ENCODE measurements around the gene VPREB1. TPM values are rescaled to one million over a fixed set of nuclear protein-coding genes. Genes with fewer than 3 reads are reported as not detected.

Gene VPREB1
- total and polyA plus RNA-seq, 3 experiments from 2014 or later: not detected

DNA sequence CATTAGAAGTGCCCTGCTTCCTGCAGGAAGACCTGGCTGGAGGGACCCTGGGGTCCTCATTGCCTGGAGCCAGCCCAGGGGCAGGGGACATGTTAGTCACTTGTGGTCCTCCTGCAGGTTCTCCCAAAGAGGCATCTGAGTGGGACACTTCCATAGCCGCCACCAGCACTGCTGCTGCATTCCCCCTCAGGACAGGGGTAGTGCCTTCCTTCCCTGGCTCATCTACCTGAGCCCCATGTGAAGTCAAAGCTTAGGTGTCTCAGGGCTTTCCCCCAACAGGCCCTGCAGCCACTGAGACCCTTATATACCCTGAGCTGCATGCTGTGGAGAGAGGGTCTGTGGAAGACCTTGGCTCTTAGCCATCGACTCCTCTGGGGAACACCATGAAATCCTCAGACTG, 45.0 kb upstream of the VPREB1 start:
- ChIA-PET POLR2A (interaction anchor here (0.6 kb wide), 1 partner anchor 383 kb away, joined by 5 read pairs; no protein-coding TSS in a partner anchor), CTCF (interaction anchor here (1.0 kb wide), 1 partner anchor 20 kb away, joined by 3 read pairs; no protein-coding TSS in a partner anchor)
- Mint-ChIP-seq H3K4me3 (no peak overlapping the region), H3K4me1 (no peaks in the 10 kb centered on the region), H3K27ac (no peak overlapping the region), H3K27me3 (peaks cover 14 to 38% of the 10 kb centered on the region in 2 donors), H3K36me3 (no peaks in the 10 kb centered on the region), H3K9me3 (no peaks in the 10 kb centered on the region)
- Histone ChIP-seq H3K9me3 (ENCODE audit: low read length) (no peaks in the 10 kb centered on the region), H3K27me3 (ENCODE audit: insufficient read depth, low read length, poor library complexity, severe bottlenecking) (no peaks in the 10 kb centered on the region), H3K4me1 (ENCODE audit: insufficient read depth, low read length) (no peaks in the 10 kb centered on the region), H3K27ac (ENCODE audit: low read depth, low read length) (no peak overlapping the region), H3K4me3 (ENCODE audit: low read length) (no peak overlapping the region), H3K36me3 (ENCODE audit: insufficient read depth, low read length) (no peaks in the 10 kb centered on the region)
- DNase-seq: no peak

DNA sequence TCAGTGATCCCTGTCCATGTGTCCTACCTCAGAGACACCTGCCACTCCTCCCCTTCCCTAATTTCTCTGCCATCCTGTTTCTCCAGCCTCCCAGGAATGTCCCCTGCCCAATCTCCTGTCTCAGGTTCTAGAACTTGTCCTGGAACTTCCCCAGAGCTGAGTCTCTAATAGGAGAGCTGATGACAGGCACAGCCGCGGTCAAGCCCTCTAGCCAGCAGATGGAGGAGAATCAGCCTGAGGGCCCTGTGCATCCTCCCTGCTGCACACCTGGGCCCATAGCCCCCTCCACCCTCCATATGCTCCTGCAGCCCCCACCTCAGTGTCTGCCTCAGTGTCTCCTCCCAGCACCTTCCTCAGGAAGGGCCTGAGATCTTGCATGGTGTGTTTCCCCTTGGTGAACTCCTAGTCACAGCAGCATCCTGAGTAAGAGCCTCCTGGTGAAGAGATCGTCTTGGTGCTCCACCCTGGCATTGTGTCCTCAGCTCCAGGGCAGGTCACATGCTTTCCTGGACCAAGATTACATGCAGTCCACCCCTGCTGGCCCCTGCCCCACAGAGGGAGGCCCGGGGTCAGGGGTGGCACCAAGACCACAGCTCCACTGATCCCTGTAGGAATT, 43.9 kb upstream of the VPREB1 start:
- H3K4me1 ChIP-seq (ENCODE audit: insufficient read depth, low read length): no peaks in the 10 kb centered on the region
- DNase-seq: no peak
- no peaks in the 10 kb centered on the region for H3K36me3 ChIP-seq (ENCODE audit: insufficient read depth, low read length)

DNA sequence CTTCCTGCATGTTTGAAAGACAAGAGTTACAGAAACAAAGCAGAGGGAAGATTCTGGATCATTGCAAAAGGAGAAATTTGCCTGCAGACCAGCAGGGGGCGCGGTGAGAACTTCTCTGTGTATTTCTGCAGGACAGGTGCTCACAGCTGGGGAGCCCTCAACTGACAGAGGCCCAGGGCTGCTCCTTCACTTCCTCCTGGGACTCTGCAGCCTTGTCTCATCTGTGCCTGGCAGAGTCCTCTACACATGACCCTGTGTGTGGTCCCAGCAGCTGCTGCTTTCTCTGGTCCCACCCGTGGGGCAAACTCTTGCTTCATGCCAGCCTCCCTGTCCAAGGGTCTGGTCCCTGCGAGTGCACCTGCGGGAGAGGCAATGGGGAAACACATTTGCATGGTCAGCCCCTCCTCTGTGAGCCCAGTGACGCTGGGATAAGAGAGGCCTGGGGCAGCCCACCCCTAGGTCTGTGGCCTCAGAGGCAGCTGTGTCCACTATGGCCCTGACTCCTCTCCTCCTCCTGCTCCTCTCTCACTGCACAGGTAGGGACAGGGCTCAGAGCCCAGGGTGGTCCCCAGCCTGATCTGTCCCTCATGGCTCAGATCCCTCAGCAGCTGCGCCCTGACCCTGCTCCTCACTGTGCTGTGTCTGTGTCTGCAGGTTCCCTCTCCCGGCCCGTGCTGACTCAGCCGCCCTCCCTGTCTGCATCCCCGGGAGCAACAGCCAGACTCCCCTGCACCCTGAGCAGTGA, 43.2 kb upstream of the VPREB1 start:
- Mint-ChIP-seq H3K36me3 (no peaks in the 10 kb centered on the region), H3K27ac (no peak overlapping the region), H3K4me3 (no peak overlapping the region), H3K27me3 (peaks cover 11 to 38% of the 10 kb centered on the region in 2 donors), H3K9me3 (no peaks in the 10 kb centered on the region), H3K4me1 (no peaks in the 10 kb centered on the region)
- CTCF ChIA-PET: interaction anchor here (0.7 to 1.3 kb wide), 4 partner anchors 15 to 36 kb away, joined by 3 to 8 read pairs (median 4); no protein-coding TSS in a partner anchor
- no peaks in the 10 kb centered on the region for H3K4me1 ChIP-seq (ENCODE audit: insufficient read depth, low read length)
- H3K36me3 ChIP-seq (ENCODE audit: insufficient read depth, low read length): no peaks in the 10 kb centered on the region
- no peaks in the 10 kb centered on the region for H3K9me3 ChIP-seq (ENCODE audit: low read length)
- POLR2A ChIA-PET: no interaction called here
- H3K27ac ChIP-seq (ENCODE audit: low read depth, low read length): no peak overlapping the region
- DNase-seq: peak; percentile 18 to 58 (median 23)
- H3K4me3 ChIP-seq (ENCODE audit: low read length): no peak overlapping the region
- H3K27me3 ChIP-seq (ENCODE audit: insufficient read depth, low read length, poor library complexity, severe bottlenecking): no peaks in the 10 kb centered on the region

More for the DNA sequence above, 43.9 kb upstream of the VPREB1 start:
- no peak overlapping the region for H3K4me3 ChIP-seq (ENCODE audit: low read length)
- Mint-ChIP-seq H3K4me1 (no peaks in the 10 kb centered on the region), H3K9me3 (no peaks in the 10 kb centered on the region), H3K27ac (no peak overlapping the region), H3K4me3 (no peak overlapping the region), H3K27me3 (peaks cover 14 to 38% of the 10 kb centered on the region in 2 donors), H3K36me3 (no peaks in the 10 kb centered on the region)
- ChIA-PET CTCF (interaction anchor here (0.7 to 1.3 kb wide), 6 partner anchors 9 to 37 kb away, joined by 3 to 8 read pairs (median 3); no protein-coding TSS in a partner anchor), POLR2A (no interaction called here)
- H3K9me3 ChIP-seq (ENCODE audit: low read length): no peaks in the 10 kb centered on the region
- H3K27me3 ChIP-seq (ENCODE audit: insufficient read depth, low read length, poor library complexity, severe bottlenecking): no peaks in the 10 kb centered on the region
- no peak overlapping the region for H3K27ac ChIP-seq (ENCODE audit: low read depth, low read length)

DNA sequence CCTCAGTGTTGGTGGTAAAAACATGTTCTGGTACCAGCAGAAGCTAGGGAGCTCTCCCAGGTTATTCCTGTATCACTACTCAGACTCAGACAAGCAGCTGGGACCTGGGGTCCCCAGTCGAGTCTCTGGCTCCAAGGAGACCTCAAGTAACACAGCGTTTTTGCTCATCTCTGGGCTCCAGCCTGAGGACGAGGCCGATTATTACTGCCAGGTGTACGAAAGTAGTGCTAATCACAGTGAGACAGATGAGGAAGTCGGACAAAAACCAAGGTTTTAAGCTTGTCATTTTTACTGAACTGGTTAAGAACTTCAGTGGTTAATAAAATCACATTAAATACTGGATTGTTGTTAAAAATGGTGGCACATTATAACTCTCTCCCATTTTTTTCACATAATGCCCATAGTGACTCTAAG, 42.6 kb upstream of the VPREB1 start:
- no peak overlapping the region for H3K27ac Mint-ChIP-seq
- DNase-seq: no peak
- H3K9me3 Mint-ChIP-seq: no peaks in the 10 kb centered on the region
- no peaks in the 10 kb centered on the region for H3K4me1 ChIP-seq (ENCODE audit: insufficient read depth, low read length)
- no peaks in the 10 kb centered on the region for H3K36me3 ChIP-seq (ENCODE audit: insufficient read depth, low read length)
- H3K27me3 ChIP-seq (ENCODE audit: insufficient read depth, low read length, poor library complexity, severe bottlenecking): no peaks in the 10 kb centered on the region
- H3K4me3 Mint-ChIP-seq: no peak overlapping the region
- H3K27ac ChIP-seq (ENCODE audit: low read depth, low read length): no peak overlapping the region
- H3K27me3 Mint-ChIP-seq: peaks cover 11 to 38% of the 10 kb centered on the region in 2 donors
- no peaks in the 10 kb centered on the region for H3K4me1 Mint-ChIP-seq
- POLR2A ChIA-PET: no interaction called here
- H3K9me3 ChIP-seq (ENCODE audit: low read length): no peaks in the 10 kb centered on the region
- H3K36me3 Mint-ChIP-seq: no peaks in the 10 kb centered on the region
- H3K4me3 ChIP-seq (ENCODE audit: low read length): no peak overlapping the region
- CTCF ChIA-PET: interaction anchor here (1.3 kb wide), 1 partner anchor 36 kb away, joined by 8 read pairs; no protein-coding TSS in a partner anchor

DNA sequence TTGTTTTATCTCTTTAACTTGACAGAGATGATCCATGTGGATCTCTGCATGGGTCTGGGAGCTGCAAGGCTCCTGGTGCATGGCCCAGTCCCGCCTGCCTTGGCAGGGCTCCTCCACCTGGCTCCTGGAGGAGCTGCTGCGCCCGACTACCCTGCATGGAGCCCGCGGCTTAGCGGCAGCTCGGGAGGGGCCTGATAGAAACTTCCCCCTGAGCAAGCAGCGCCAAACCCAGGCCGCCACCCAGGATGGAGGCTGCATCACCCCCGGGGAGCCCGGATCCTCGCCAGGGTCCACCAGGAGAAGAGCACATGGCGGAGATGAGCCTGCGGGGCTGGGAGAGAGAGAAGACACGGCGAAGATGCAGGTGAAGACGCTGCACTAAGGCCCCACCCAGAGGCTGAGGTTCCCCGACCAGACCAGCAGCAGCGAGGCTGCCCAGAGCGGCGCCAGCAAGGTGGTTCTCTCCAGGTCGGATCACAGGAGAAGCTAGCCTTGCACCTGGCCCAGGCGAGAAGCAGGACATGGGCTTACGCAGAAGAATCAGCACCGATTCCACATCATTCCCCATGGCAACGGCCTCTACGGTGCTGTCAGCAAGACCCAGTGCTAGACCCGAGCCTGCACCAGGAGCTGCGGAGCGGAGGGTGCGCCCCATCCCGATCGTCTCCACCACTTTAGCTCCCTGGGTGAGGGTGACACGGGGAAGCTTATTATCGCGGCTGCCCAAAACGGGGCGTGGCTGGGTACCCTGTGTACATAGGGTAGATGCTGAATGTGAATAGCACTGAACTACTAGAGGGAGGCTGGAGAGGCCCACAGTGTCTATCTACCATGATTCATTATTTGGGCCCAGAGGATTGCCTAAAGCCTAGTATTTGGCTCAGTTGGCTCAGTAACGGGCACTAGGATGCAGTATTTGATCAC, 41.3 kb upstream of the VPREB1 start:
- no peaks in the 10 kb centered on the region for H3K9me3 ChIP-seq (ENCODE audit: low read length)
- ChIA-PET CTCF (interaction anchor here (1.2 kb wide), 1 partner anchor 33 kb away, joined by 3 read pairs; no protein-coding TSS in a partner anchor), POLR2A (interaction anchor here (0.6 kb wide), 1 partner anchor 152 kb away, joined by 8 read pairs; no protein-coding TSS in a partner anchor)
- no peaks in the 10 kb centered on the region for H3K36me3 ChIP-seq (ENCODE audit: insufficient read depth, low read length)
- peaks cover 9 to 32% of the 10 kb centered on the region in 2 donors for H3K27me3 Mint-ChIP-seq
- H3K27me3 ChIP-seq (ENCODE audit: insufficient read depth, low read length, poor library complexity, severe bottlenecking): no peaks in the 10 kb centered on the region
- H3K27ac Mint-ChIP-seq: no peak overlapping the region
- H3K27ac ChIP-seq (ENCODE audit: low read depth, low read length): no peak overlapping the region
- H3K4me3 Mint-ChIP-seq: no peak overlapping the region
- no peak overlapping the region for H3K4me3 ChIP-seq (ENCODE audit: low read length)
- no peaks in the 10 kb centered on the region for H3K9me3 Mint-ChIP-seq
- H3K4me1 ChIP-seq (ENCODE audit: insufficient read depth, low read length): peaks cover 10% of the 10 kb centered on the region
- H3K4me1 Mint-ChIP-seq: peaks cover 5 to 9% (median 7%) of the 10 kb centered on the region in 3 donors
- H3K36me3 Mint-ChIP-seq: no peaks in the 10 kb centered on the region
- DNase-seq: no peak

DNA sequence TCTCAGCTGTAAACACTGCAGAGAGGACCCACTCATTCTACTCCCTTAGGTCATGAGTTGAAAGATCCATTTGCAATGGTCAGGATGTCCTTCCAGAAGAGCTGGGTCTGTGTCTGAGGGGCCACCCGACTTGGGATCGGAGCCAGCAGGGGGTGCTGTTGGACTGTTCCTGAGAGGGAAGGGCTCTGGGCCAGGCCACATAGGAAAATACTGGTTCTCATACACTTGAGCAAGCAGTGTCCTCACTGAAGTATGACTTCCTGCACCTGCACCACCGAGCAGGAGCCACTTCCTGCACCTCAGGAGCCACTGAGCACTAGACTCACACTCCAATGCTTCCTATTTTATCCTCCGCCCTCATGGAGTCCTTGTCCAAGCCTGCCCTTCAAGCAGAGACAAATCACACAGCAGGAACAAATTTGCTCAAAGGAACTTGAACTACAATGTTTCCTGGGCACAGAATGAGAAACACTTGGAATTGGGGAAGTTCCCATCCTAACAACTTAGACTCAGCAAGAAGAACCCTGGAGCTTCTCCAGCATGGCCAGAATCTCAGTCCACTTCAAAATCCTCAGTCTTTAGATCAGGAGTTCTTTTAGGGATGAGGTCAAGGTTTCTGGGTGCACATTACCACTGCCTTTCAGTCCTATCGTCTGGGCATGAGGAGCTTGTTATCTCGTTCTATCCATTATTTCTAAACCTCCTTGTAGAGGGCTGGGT, 36.6 kb upstream of the VPREB1 start:
- no peak overlapping the region for H3K4me3 ChIP-seq (ENCODE audit: low read length)
- peaks cover 12 to 33% (median 24%) of the 10 kb centered on the region in 3 donors for H3K4me1 Mint-ChIP-seq
- H3K36me3 Mint-ChIP-seq: no peaks in the 10 kb centered on the region
- no peak overlapping the region for H3K27ac ChIP-seq (ENCODE audit: low read depth, low read length)
- peak overlapping the region in 1 of 7 donors; percentile 9 for H3K4me3 Mint-ChIP-seq
- peaks cover 1 to 3% of the 10 kb centered on the region in 2 donors for H3K27me3 Mint-ChIP-seq
- H3K27ac Mint-ChIP-seq: peak overlapping the region in 4 of 8 donors; percentile 0 to 76 (median 54)
- no peaks in the 10 kb centered on the region for H3K9me3 ChIP-seq (ENCODE audit: low read length)
- peak; percentile 42 to 81 (median 64) for DNase-seq
- H3K27me3 ChIP-seq (ENCODE audit: insufficient read depth, low read length, poor library complexity, severe bottlenecking): no peaks in the 10 kb centered on the region
- POLR2A ChIA-PET: no interaction called here
- H3K4me1 ChIP-seq (ENCODE audit: insufficient read depth, low read length): peaks cover 11% of the 10 kb centered on the region
- H3K36me3 ChIP-seq (ENCODE audit: insufficient read depth, low read length): no peaks in the 10 kb centered on the region
- CTCF ChIA-PET: interaction anchor here (1.0 to 2.0 kb wide), 6 partner anchors 10 to 31 kb away, joined by 3 to 16 read pairs (median 4); no protein-coding TSS in a partner anchor
- H3K9me3 Mint-ChIP-seq: no peaks in the 10 kb centered on the region

DNA sequence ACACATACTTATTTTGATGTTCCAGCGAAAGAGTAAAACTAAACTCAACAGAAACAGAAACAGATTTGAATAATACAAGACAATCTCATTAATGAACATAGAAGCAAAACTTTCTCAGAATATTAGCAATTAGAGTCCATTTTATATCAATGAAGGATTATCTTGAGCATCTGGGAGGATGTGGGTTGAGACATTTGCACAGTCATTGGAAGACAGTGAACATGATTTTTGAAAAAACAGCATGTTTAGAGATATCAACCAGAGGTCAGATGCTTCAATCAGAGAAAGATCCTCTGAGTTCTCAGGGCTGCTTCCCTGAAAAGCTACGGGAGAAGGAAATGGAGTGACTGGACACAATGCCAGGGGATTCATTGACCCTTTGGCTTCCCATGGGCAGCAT, 35.9 kb upstream of the VPREB1 start:
- no peak overlapping the region for H3K4me3 Mint-ChIP-seq
- no peak for DNase-seq
- Histone ChIP-seq H3K9me3 (ENCODE audit: low read length) (no peaks in the 10 kb centered on the region), H3K27ac (ENCODE audit: low read depth, low read length) (no peak overlapping the region), H3K4me1 (ENCODE audit: insufficient read depth, low read length) (peaks cover 11% of the 10 kb centered on the region), H3K4me3 (ENCODE audit: low read length) (no peak overlapping the region), H3K27me3 (ENCODE audit: insufficient read depth, low read length, poor library complexity, severe bottlenecking) (no peaks in the 10 kb centered on the region), H3K36me3 (ENCODE audit: insufficient read depth, low read length) (no peaks in the 10 kb centered on the region)
- no peaks in the 10 kb centered on the region for H3K9me3 Mint-ChIP-seq
- peaks cover 1 to 3% of the 10 kb centered on the region in 2 donors for H3K27me3 Mint-ChIP-seq
- H3K4me1 Mint-ChIP-seq: peaks cover 12 to 33% (median 24%) of the 10 kb centered on the region in 3 donors
- ChIA-PET POLR2A (no interaction called here), CTCF (interaction anchor here (1.2 to 2.0 kb wide), 5 partner anchors 11 to 30 kb away, joined by 3 to 16 read pairs (median 4); no protein-coding TSS in a partner anchor)
- H3K27ac Mint-ChIP-seq: peak overlapping the region in 1 of 8 donors; percentile 54
- no peaks in the 10 kb centered on the region for H3K36me3 Mint-ChIP-seq

Measured in CD8-positive, alpha-beta memory T cell (primary cell).